Right ventricle myocardium inferior (tissue), 1 donor: ENCODE results near the gene ZC3H10. TPM values are rescaled to one million over a fixed set of nuclear protein-coding genes. Genes with fewer than 3 reads are reported as not detected.
"Not testable (repeated sequence)": the region's sequence is repeated elsewhere in the genome, so short reads cannot be mapped to it uniquely, and the experiment has no call there.

Experiments used
- ATAC-seq: fragments of 200-7000 bp; cut with Tn5 transposase; one replicate; pipeline ENCODE4 v1.9.1; 2020; ENCODE audit warnings: mild to moderate bottlenecking, moderate library complexity
- DNase-seq: peaks from one replicate; pipeline ENCODE4 v3.0.0; 2021; ENCODE audit errors: missing footprints
- intact Hi-C: fragments of 100-400 bp; cut with DNase I; formaldehyde crosslinking; loops from one replicate; pipeline ENCODE4 v1.11.0; 2022
- total RNA-seq: library from RNA; stranded (reverse); fragmentation: NEBNext Ultra II Directional; extraction: Animal tissue kit (Norgen Biotek cat#: 25700); gene quantifications from one replicate; pipeline ENCODE4 v1.2.1, GENCODE V29; 2021
- donor health status: DM: no; HTN: yes; CAD: no; lungs with severe emphysema.

Gene ZC3H10
- total RNA-seq, 1 donor from 2014 or later = 7.3 TPM

- no peak for ATAC-seq
- DNase-seq = no peak
- intact Hi-C loops = no loop called here
These were observed 19.5 kb upstream of the ZC3H10 start for GRCh38 chr12:56098592-56098991.

GRCh38 chr12:56099787-56100186, 18.3 kb upstream of the ZC3H10 start:
- ATAC-seq (no peak), DNase-seq (no peak)
- intact Hi-C loops = loop anchor here (5.0 kb wide), 1 partner anchor 102 kb away; the partner anchor contains the start of gene SUOX

- intact Hi-C loops = loop anchor here (5.0 kb wide), 1 partner anchor 104 kb away; the partner anchor contains the start of gene SUOX
- no peak for DNase-seq
- no peak for ATAC-seq
These were observed 17.0 kb upstream of the ZC3H10 start for GRCh38 chr12:56101045-56101444.

- no peak for DNase-seq
- intact Hi-C loops = loop anchor here (5.0 kb wide), 1 partner anchor 105 kb away; the partner anchor contains the start of gene SUOX
- no peak for ATAC-seq
These were observed 15.4 kb upstream of the ZC3H10 start for GRCh38 chr12:56102683-56103065.

GRCh38 chr12:56103066-56103711, 14.9 kb upstream of the ZC3H10 start:
- intact Hi-C loops = loop anchor here (5.0 kb wide), 1 partner anchor 106 kb away; the partner anchor contains the start of gene SUOX
- no peak for DNase-seq
- no peak for ATAC-seq

- no peak for DNase-seq
- intact Hi-C loops = loop anchor here (1.0 to 5.0 kb wide), 2 partner anchors 24 to 106 kb away; partner anchors contain the start of gene SUOX
- no peak for ATAC-seq
These were observed 14.3 kb upstream of the ZC3H10 start for GRCh38 chr12:56103823-56104108.

GRCh38 chr12:56104109-56104814, 13.8 kb upstream of the ZC3H10 start, which contains the start of gene PA2G4:
Gene PA2G4, plus strand, starts transcription at chr12:56104559. Its CDS starts 179 bp downstream, at chr12:56104738.
- ATAC-seq (peak; percentile 99), DNase-seq (peak; percentile 99)
- intact Hi-C loops = loop anchor here (1.0 to 5.0 kb wide), 2 partner anchors 25 to 107 kb away; partner anchors contain the start of gene SUOX

- DNase-seq = peak; percentile 79
- intact Hi-C loops = loop anchor here (1.0 to 5.0 kb wide), 2 partner anchors 26 to 108 kb away; partner anchors contain the start of gene SUOX
- peak; percentile 18 for ATAC-seq
These were observed 13.1 kb upstream of the ZC3H10 start for GRCh38 chr12:56104815-56105608.

GRCh38 chr12:56105609-56105902, 12.5 kb upstream of the ZC3H10 start:
- DNase-seq (no peak), ATAC-seq (no peak)
- intact Hi-C loops = no loop called here

- ATAC-seq = no peak
- intact Hi-C loops = no loop called here
- DNase-seq = no peak
These were observed 10.8 kb upstream of the ZC3H10 start for GRCh38 chr12:56107242-56107641.

- DNase-seq (no peak), ATAC-seq (no peak)
- intact Hi-C loops = no loop called here
These were observed 7.5 kb upstream of the ZC3H10 start for GRCh38 chr12:56110571-56110970.

- ATAC-seq (no peak), DNase-seq (no peak)
- intact Hi-C loops = no loop called here
These were observed 4.0 kb upstream of the ZC3H10 start for GRCh38 chr12:56114084-56114483.

- ATAC-seq = no peak
- intact Hi-C loops = loop anchor here (5.0 kb wide), 3 partner anchors 42 to 373 kb away; partner anchors contain the start of genes GDF11, MYL6 and RPS26
- DNase-seq = no peak
These were observed 2.7 kb upstream of the ZC3H10 start for GRCh38 chr12:56115329-56115728.

GRCh38 chr12:56116267-56117081, 1.6 kb upstream of the ZC3H10 start, which contains the start of gene RPL41:
Gene RPL41, plus strand, starts transcription at chr12:56116633.
- intact Hi-C loops = loop anchor here (1.0 to 5.0 kb wide), 4 partner anchors 37 to 374 kb away; partner anchors contain the start of genes GDF11, MYL6 and RPS26
- ATAC-seq = peak; percentile 81
- DNase-seq = peak; percentile 95

GRCh38 chr12:56117082-56117706, 872 bp upstream of the ZC3H10 start:
- DNase-seq, ATAC-seq: not testable (repeated sequence)
- intact Hi-C loops = loop anchor here (5.0 kb wide), 3 partner anchors 40 to 375 kb away; partner anchors contain the start of genes GDF11, MYL6 and RPS26

- no peak for DNase-seq
- no peak for ATAC-seq
- intact Hi-C loops = loop anchor here (1.0 to 5.0 kb wide), 6 partner anchors 38 to 377 kb away; partner anchors contain the start of genes CS, GDF11, MYL6 and NABP2
These were observed 757 bp downstream of the ZC3H10 start for GRCh38 chr12:56118688-56119357.

GRCh38 chr12:56119361-56119796, 1.3 kb downstream of the ZC3H10 start:
- intact Hi-C loops = loop anchor here (1.0 to 5.0 kb wide), 6 partner anchors 38 to 377 kb away; partner anchors contain the start of genes CS, GDF11, MYL6 and NABP2
- DNase-seq (no peak), ATAC-seq (peak; percentile 52)
